PC-9 (cell line): ENCODE measurements around the gene SLC25A26. TPM values are rescaled to one million over a fixed set of nuclear protein-coding genes. Genes with fewer than 3 reads are reported as not detected.
"Not testable (repeated sequence)": the region's sequence is repeated elsewhere in the genome, so short reads cannot be mapped to it uniquely, and the experiment has no call there.

Experiments
- BruUV-seq: library from RNA; stranded (reverse); fragments of 400-500 nt; replicated peaks from 2 replicates; lab custom pipeline; 2021; lab: Mats Ljungman, UMichigan
- CTCF ChIA-PET: fragments of 300-600 bp; sonication (Branson Sonifier 250); formaldehyde crosslinking; loops from one replicate; lab custom pipeline; 2022; ENCODE audit warnings: antibody characterized with exemption; lab: Charles Lee
- POLR2A ChIA-PET: fragments of 300-600 bp; sonication (Branson Sonifier 250); formaldehyde crosslinking; loops from one replicate; lab custom pipeline; 2022; ENCODE audit warnings: antibody characterized with exemption; ENCODE audit not compliant: unreplicated experiment; lab: Charles Lee
- DNase-seq, 2 experiments: peaks; one replicate each; pipeline versions ENCODE4 v3.0.0 to v3.0.0-alpha.2; 2015 to 2022; ENCODE audit warnings: mixed read lengths in 1 of 2
- H2AFZ ChIP-seq: fragments of 200-600 bp; sonication (generic); 2 replicates; pipeline ENCODE4 v1.8.1; 2017; ENCODE audit warnings: antibody characterized with exemption
- H3F3A ChIP-seq: fragments of 200-600 bp; sonication (generic); 2 replicates; pipeline ENCODE4 v1.8.1; 2017; ENCODE audit warnings: antibody characterized with exemption, mild to moderate bottlenecking, low read depth; ENCODE audit not compliant: insufficient read depth
- H3K27ac ChIP-seq: fragments of 200-600 bp; sonication (generic); 2 replicates; pipeline ENCODE4 v1.6.1; 2016; ENCODE audit warnings: mixed run types
- H3K27me3 ChIP-seq: fragments of 200-600 bp; sonication (generic); 2 replicates; pipeline ENCODE4 v1.6.1; 2016; ENCODE audit warnings: low read depth, mixed run types; ENCODE audit not compliant: insufficient read depth
- H3K36me3 ChIP-seq: fragments of 200-600 bp; sonication (generic); 2 replicates; pipeline ENCODE4 v1.6.1; 2016; ENCODE audit warnings: low read depth, mixed run types
- H3K4me1 ChIP-seq: fragments of 200-600 bp; sonication (generic); replicated peaks from 2 replicates; pipeline ENCODE4 v1.6.1; 2016; ENCODE audit warnings: mixed run types; ENCODE audit not compliant: insufficient read depth
- H3K4me2 ChIP-seq: fragments of 200-600 bp; sonication (generic); 2 replicates; pipeline ENCODE4 v1.6.1; 2017; ENCODE audit warnings: mixed run types
- H3K4me3 ChIP-seq: fragments of 200-600 bp; sonication (generic); 2 replicates; pipeline ENCODE4 v1.6.1; 2016; ENCODE audit warnings: mixed run types
- H3K79me2 ChIP-seq: fragments of 200-600 bp; sonication (generic); 2 replicates; pipeline ENCODE4 v1.6.1; 2017; ENCODE audit warnings: low read depth, mixed run types
- H3K9me2 ChIP-seq: fragments of 200-600 bp; sonication (generic); 2 replicates; pipeline ENCODE4 v1.8.1; 2017; ENCODE audit warnings: mild to moderate bottlenecking; ENCODE audit not compliant: insufficient read depth
- H3K9me3 ChIP-seq: fragments of 200-600 bp; sonication (generic); 2 replicates; pipeline ENCODE4 v1.8.1; 2016; ENCODE audit warnings: low read depth; ENCODE audit not compliant: insufficient read depth
- H4K20me1 ChIP-seq: fragments of 200-600 bp; sonication (generic); 2 replicates; pipeline ENCODE4 v1.8.1; 2017; ENCODE audit not compliant: insufficient read depth
- CTCF ChIP-seq: fragments of 200-600 bp; sonication (generic); conservative IDR thresholded peaks from 2 replicates; pipeline ENCODE4 v1.6.1; 2017; ENCODE audit warnings: mixed run types, antibody characterized with exemption, mild to moderate bottlenecking, moderate library complexity
- EZH2 ChIP-seq: fragments of 200-600 bp; sonication (generic); IDR thresholded peaks from 2 replicates; pipeline ENCODE4 v1.8.0; 2017; ENCODE audit warnings: antibody characterized with exemption, low read depth
- intact Hi-C: fragments of 100-400 bp; cut with micrococcal nuclease; formaldehyde crosslinking; loops from one replicate; pipeline ENCODE4 v1.10.0; 2022; ENCODE audit not compliant: unreplicated experiment
- total RNA-seq: library from RNA; stranded (reverse); gene quantifications from 2 replicates; pipeline ENCODE4 v1.2.3, GENCODE V29; 2021

The SLC25A26 gene
- total RNA-seq, 1 experiment from 2014 or later, result 20.8 TPM

- Histone ChIP-seq H3K9me2 (no peaks in the 10 kb centered on the region), H3K79me2 (peaks cover 13% of the 10 kb centered on the region), H2AFZ (no peak overlapping the region), H3F3A (peaks cover 6% of the 10 kb centered on the region; the same call in 1 of the 2 replicates), H3K9me3 (no peaks in the 10 kb centered on the region), H3K4me1 (peaks cover 9% of the 10 kb centered on the region; the same call in 1 of the 2 replicates), H3K27ac (no peak overlapping the region), H3K27me3 (no peaks in the 10 kb centered on the region), H3K36me3 (no peaks in the 10 kb centered on the region), H4K20me1 (peaks cover 4% of the 10 kb centered on the region; the same call in 1 of the 2 replicates), H3K4me3 (no peak overlapping the region), H3K4me2 (no peak overlapping the region)
- no TSS peak for BruUV-seq
- no peak for DNase-seq
- intact Hi-C loops, result no loop called here
- CTCF ChIA-PET, result no interaction called here
- TF ChIP-seq CTCF, result no peak
- TF ChIP-seq EZH2, result no peak
- POLR2A ChIA-PET, result no interaction called here
Observed at GRCh38 chr3:66224220-66224619, 3.4 kb downstream of the SLC25A26 start.

- H4K20me1 ChIP-seq, H2AFZ ChIP-seq, H3K4me1 ChIP-seq, H3K9me2 ChIP-seq, H3K27ac ChIP-seq, POLR2A ChIA-PET, H3K4me3 ChIP-seq, BruUV-seq, DNase-seq, intact Hi-C loops, H3K9me3 ChIP-seq, H3K36me3 ChIP-seq, H3K27me3 ChIP-seq, H3F3A ChIP-seq, CTCF ChIA-PET, H3K4me2 ChIP-seq: not testable (repeated sequence)
- H3K79me2 ChIP-seq, result peaks cover 13% of the 10 kb centered on the region
Observed at GRCh38 chr3:66226093-66226492, 5.3 kb downstream of the SLC25A26 start.

DNA sequence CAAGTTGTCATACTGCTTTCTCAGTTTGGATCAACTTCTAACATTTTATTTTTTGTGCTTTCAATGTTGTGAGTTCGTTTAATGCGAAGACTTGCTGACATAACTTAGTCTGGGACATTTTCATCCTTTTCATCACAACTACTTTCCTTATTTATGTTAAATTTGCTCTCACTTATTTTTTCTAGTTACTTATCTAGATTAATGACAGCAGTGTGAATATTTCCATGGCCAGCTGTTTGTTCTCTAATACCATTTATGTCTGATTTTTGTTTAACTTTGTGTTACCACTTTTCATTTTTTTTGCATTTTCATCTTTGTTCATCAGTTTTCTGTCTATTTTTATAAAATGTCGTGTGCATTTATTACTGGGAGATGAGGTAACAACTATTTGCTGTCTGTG lies 6.2 kb downstream of the SLC25A26 start:
- Histone ChIP-seq H3K27ac (no peak overlapping the region), H3K36me3 (no peaks in the 10 kb centered on the region), H3K4me3 (no peak overlapping the region), H3K4me2 (no peak overlapping the region), H3K9me3 (no peaks in the 10 kb centered on the region), H2AFZ (no peak overlapping the region), H3K27me3 (no peaks in the 10 kb centered on the region), H3F3A (no peaks in the 10 kb centered on the region), H3K4me1 (0 out of 2 replicates have a peak, but pooled peaks cover 3% of the 10 kb centered on the region), H3K9me2 (no peaks in the 10 kb centered on the region), H4K20me1 (peaks cover 4% of the 10 kb centered on the region; the same call in 1 of the 2 replicates), H3K79me2 (peaks cover 6% of the 10 kb centered on the region; the same call in 1 of the 2 replicates)
- ChIA-PET POLR2A (no interaction called here), CTCF (no interaction called here)
- DNase-seq, result no peak
- BruUV-seq, result no TSS peak
- no peak for TF ChIP-seq EZH2
- TF ChIP-seq CTCF, result no peak
- intact Hi-C loops, result no loop called here

GRCh38 chr3:66227915-66228314 lies 7.1 kb downstream of the SLC25A26 start:
- Histone ChIP-seq H2AFZ (no peak overlapping the region), H4K20me1 (peaks cover 4% of the 10 kb centered on the region; the same call in 1 of the 2 replicates), H3K4me1 (no peaks in the 10 kb centered on the region), H3K9me2 (no peaks in the 10 kb centered on the region), H3K27ac (no peak overlapping the region), H3F3A (no peaks in the 10 kb centered on the region), H3K4me2 (no peak overlapping the region), H3K4me3 (no peak overlapping the region), H3K79me2 (no peaks in the 10 kb centered on the region), H3K27me3 (no peaks in the 10 kb centered on the region), H3K9me3 (no peaks in the 10 kb centered on the region), H3K36me3 (no peaks in the 10 kb centered on the region)
- TF ChIP-seq EZH2 (no peak), CTCF (no peak)
- CTCF ChIA-PET, result no interaction called here
- intact Hi-C loops, result no loop called here
- BruUV-seq, result no TSS peak
- POLR2A ChIA-PET, result no interaction called here
- DNase-seq, result no peak
